Osteocyte (in vitro differentiated cells): Measurements from ENCODE around the gene CEP55. TPM values are rescaled to one million over a fixed set of nuclear protein-coding genes. Genes with fewer than 3 reads are reported as not detected.
A peak's percentile ranks its signal among the peaks of the same experiment; 100 is the strongest.

Experiments used
- DNase-seq: peaks from one replicate; pipeline ENCODE4 v3.0.0; 2021; ENCODE audit warnings: mixed read lengths; ENCODE audit not compliant: unreplicated experiment; ENCODE audit errors: extremely low spot score
- H3K27ac Mint-ChIP-seq: one replicate; pipeline ENCODE4 v1.8.0; 2021; ENCODE audit warnings: mild to moderate bottlenecking, mixed read lengths; ENCODE audit not compliant: unreplicated experiment
- H3K27me3 Mint-ChIP-seq: one replicate; pipeline ENCODE4 v1.8.0; 2021; ENCODE audit warnings: mixed read lengths; ENCODE audit not compliant: unreplicated experiment
- H3K36me3 Mint-ChIP-seq: one replicate; pipeline ENCODE4 v1.8.0; 2021; ENCODE audit warnings: mixed read lengths; ENCODE audit not compliant: unreplicated experiment
- H3K4me1 Mint-ChIP-seq: one replicate; pipeline ENCODE4 v1.8.0; 2021; ENCODE audit warnings: mixed read lengths; ENCODE audit not compliant: unreplicated experiment
- H3K4me3 Mint-ChIP-seq: one replicate; pipeline ENCODE4 v1.8.0; 2021; ENCODE audit warnings: mild to moderate bottlenecking, moderate library complexity, mixed read lengths; ENCODE audit not compliant: unreplicated experiment
- H3K9me3 Mint-ChIP-seq: one replicate; pipeline ENCODE4 v1.8.0; 2021; ENCODE audit warnings: mixed read lengths; ENCODE audit not compliant: unreplicated experiment
- CTCF ChIP-seq: fragments of 200-600 bp; sonication (generic); IDR thresholded peaks from 2 replicates; pipeline ENCODE4 v1.5.0; 2021; ENCODE audit warnings: antibody characterized with exemption, mild to moderate bottlenecking, moderate library complexity
- total RNA-seq: library from RNA; stranded (reverse); gene quantifications from 2 replicates; pipeline ENCODE4 v1.2.1, GENCODE V29; 2021

CEP55 gene
- total RNA-seq, 1 donor from 2014 or later = 9.5 TPM

- no peaks in the 10 kb centered on the region for H3K36me3 Mint-ChIP-seq
- no peaks in the 10 kb centered on the region for H3K9me3 Mint-ChIP-seq
- no peak for DNase-seq
- H3K4me3 Mint-ChIP-seq = no peak overlapping the region
- H3K27me3 Mint-ChIP-seq = no peaks in the 10 kb centered on the region
- TF ChIP-seq CTCF = no peak
- H3K4me1 Mint-ChIP-seq = peaks cover 5% of the 10 kb centered on the region
- H3K27ac Mint-ChIP-seq = no peak overlapping the region
These were observed 13.4 kb downstream of the CEP55 start for GRCh38 chr10:93509816-93510215.

- Mint-ChIP-seq H3K36me3 (peaks cover 2% of the 10 kb centered on the region), H3K27me3 (no peaks in the 10 kb centered on the region), H3K4me3 (no peak overlapping the region), H3K4me1 (peaks cover 21% of the 10 kb centered on the region), H3K9me3 (no peaks in the 10 kb centered on the region), H3K27ac (no peak overlapping the region)
- TF ChIP-seq CTCF = no peak
- DNase-seq = no peak
These were observed 16.2 kb downstream of the CEP55 start for GRCh38 chr10:93512565-93512964.

- H3K27ac Mint-ChIP-seq = no peak overlapping the region
- peaks cover 2% of the 10 kb centered on the region for H3K36me3 Mint-ChIP-seq
- no peak for TF ChIP-seq CTCF
- H3K4me3 Mint-ChIP-seq = no peak overlapping the region
- peaks cover 21% of the 10 kb centered on the region for H3K4me1 Mint-ChIP-seq
- DNase-seq = no peak
- no peaks in the 10 kb centered on the region for H3K9me3 Mint-ChIP-seq
- no peaks in the 10 kb centered on the region for H3K27me3 Mint-ChIP-seq
These were observed 16.7 kb downstream of the CEP55 start for GRCh38 chr10:93513091-93513490.

GRCh38 chr10:93514521-93514920 lies 18.1 kb downstream of the CEP55 start:
- peak overlapping the region; percentile 78 for H3K27ac Mint-ChIP-seq
- H3K36me3 Mint-ChIP-seq = peaks cover 4% of the 10 kb centered on the region
- no peak for DNase-seq
- no peaks in the 10 kb centered on the region for H3K9me3 Mint-ChIP-seq
- peaks cover 21% of the 10 kb centered on the region for H3K4me1 Mint-ChIP-seq
- no peak overlapping the region for H3K4me3 Mint-ChIP-seq
- TF ChIP-seq CTCF = no peak
- H3K27me3 Mint-ChIP-seq = no peaks in the 10 kb centered on the region

- H3K27ac Mint-ChIP-seq = peak overlapping the region; percentile 78
- DNase-seq = no peak
- H3K27me3 Mint-ChIP-seq = no peaks in the 10 kb centered on the region
- peaks cover 8% of the 10 kb centered on the region for H3K36me3 Mint-ChIP-seq
- H3K4me1 Mint-ChIP-seq = peaks cover 21% of the 10 kb centered on the region
- no peak overlapping the region for H3K4me3 Mint-ChIP-seq
- no peak for TF ChIP-seq CTCF
- no peaks in the 10 kb centered on the region for H3K9me3 Mint-ChIP-seq
These were observed 18.9 kb downstream of the CEP55 start for GRCh38 chr10:93515071-93516005.
